ENCODE results near the gene AGPAT4.

DNA sequence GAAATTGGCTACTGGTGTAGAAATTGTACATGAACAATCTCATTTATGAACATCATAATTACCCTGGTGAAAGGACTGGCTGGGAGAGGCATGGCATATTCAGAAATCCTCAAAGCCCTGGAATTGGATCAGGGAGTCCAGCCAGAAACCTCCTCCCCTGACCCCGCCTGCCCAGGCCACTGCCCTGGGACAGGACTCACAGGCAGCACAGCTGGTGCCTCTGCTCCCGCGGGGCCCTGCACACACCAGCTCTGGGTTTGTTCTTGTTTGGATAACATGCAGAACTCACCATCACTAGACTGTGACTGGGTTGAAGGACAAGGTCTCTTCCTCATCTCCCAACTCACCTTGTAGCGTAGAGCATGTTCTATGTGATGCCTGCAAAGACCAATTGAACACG lies 56.2 kb downstream of the AGPAT4 start:
- no peak for TF ChIP-seq CEBPB (IDR thresholded peaks at IDR 0.05; ENCODE audit: low read depth, low read length)
- TF ChIP-seq, protein P1, sequence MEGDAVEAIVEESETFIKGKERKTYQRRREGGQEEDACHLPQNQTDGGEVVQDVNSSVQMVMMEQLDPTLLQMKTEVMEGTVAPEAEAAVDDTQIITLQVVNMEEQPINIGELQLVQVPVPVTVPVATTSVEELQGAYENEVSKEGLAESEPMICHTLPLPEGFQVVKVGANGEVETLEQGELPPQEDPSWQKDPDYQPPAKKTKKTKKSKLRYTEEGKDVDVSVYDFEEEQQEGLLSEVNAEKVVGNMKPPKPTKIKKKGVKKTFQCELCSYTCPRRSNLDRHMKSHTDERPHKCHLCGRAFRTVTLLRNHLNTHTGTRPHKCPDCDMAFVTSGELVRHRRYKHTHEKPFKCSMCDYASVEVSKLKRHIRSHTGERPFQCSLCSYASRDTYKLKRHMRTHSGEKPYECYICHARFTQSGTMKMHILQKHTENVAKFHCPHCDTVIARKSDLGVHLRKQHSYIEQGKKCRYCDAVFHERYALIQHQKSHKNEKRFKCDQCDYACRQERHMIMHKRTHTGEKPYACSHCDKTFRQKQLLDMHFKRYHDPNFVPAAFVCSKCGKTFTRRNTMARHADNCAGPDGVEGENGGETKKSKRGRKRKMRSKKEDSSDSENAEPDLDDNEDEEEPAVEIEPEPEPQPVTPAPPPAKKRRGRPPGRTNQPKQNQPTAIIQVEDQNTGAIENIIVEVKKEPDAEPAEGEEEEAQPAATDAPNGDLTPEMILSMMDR (conservative IDR thresholded peaks at IDR 0.05; ENCODE audit: low read depth, low read length) = no peak
- TF ChIP-seq RAD21 (IDR thresholded peaks at IDR 0.05; ENCODE audit: low read length) = no peak
- no peak for TF ChIP-seq FOS (IDR thresholded peaks at IDR 0.05; ENCODE audit: low read depth, low read length)
- no peak for TF ChIP-seq BHLHE40 (IDR thresholded peaks at IDR 0.05; ENCODE audit: low read depth, low read length)
- TF ChIP-seq, protein P2, sequence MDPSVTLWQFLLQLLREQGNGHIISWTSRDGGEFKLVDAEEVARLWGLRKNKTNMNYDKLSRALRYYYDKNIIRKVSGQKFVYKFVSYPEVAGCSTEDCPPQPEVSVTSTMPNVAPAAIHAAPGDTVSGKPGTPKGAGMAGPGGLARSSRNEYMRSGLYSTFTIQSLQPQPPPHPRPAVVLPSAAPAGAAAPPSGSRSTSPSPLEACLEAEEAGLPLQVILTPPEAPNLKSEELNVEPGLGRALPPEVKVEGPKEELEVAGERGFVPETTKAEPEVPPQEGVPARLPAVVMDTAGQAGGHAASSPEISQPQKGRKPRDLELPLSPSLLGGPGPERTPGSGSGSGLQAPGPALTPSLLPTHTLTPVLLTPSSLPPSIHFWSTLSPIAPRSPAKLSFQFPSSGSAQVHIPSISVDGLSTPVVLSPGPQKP (IDR thresholded peaks at IDR 0.05; ENCODE audit: borderline replicate concordance, low read depth, low read length) = no peak
- no peak for TF ChIP-seq POLR2A (IDR thresholded peaks at IDR 0.05; ENCODE audit: low read depth, low read length)
- no peak for TF ChIP-seq MAFK (IDR thresholded peaks at IDR 0.05; ENCODE audit: low read depth, low read length)
- TF ChIP-seq MXI1 (IDR thresholded peaks at IDR 0.05; ENCODE audit: borderline replicate concordance, low read depth, low read length) = no peak
- no peak for TF ChIP-seq CHD1 (IDR thresholded peaks at IDR 0.05; ENCODE audit: low read depth, low read length)
- TF ChIP-seq NFE2L2 (IDR thresholded peaks at IDR 0.05; ENCODE audit: low read depth, low read length) = no peak
- TF ChIP-seq, protein P3, sequence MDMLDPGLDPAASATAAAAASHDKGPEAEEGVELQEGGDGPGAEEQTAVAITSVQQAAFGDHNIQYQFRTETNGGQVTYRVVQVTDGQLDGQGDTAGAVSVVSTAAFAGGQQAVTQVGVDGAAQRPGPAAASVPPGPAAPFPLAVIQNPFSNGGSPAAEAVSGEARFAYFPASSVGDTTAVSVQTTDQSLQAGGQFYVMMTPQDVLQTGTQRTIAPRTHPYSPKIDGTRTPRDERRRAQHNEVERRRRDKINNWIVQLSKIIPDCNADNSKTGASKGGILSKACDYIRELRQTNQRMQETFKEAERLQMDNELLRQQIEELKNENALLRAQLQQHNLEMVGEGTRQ (IDR thresholded peaks at IDR 0.05; ENCODE audit: low read depth, low read length) = no peak
